HCT116 (cell line): ENCODE data around the gene NPPC. TPM values are rescaled to one million over a fixed set of nuclear protein-coding genes. Genes with fewer than 3 reads are reported as not detected.

ENCODE experiments used
- ATAC-seq: fragments of 200-7000 bp; cut with Tn5 transposase; 2 replicates; pipeline ENCODE4 v1.9.1; 2020; ENCODE audit warnings: mild to moderate bottlenecking, moderate library complexity
- BruUV-seq: library from RNA; stranded (reverse); fragments of 400-500 nt; replicated peaks from 2 replicates; lab custom pipeline; 2021; lab: Mats Ljungman, UMichigan
- CTCF ChIA-PET: fragments of 300-600 bp; sonication (Branson Sonifier 250); formaldehyde crosslinking; loops from one replicate; lab custom pipeline; 2021; ENCODE audit warnings: antibody characterized with exemption; lab: Charles Lee
- POLR2A ChIA-PET: fragments of 300-600, 350-600 bp; sonication (Branson Sonifier 250); formaldehyde crosslinking; loops from one replicate; lab custom pipeline; 2021; ENCODE audit warnings: antibody characterized with exemption; lab: Charles Lee
- RAD21 ChIA-PET, 2 experiments: fragments of 300-600 bp; sonication (Branson Sonifier 250); formaldehyde crosslinking; loops; one replicate each; lab custom pipeline; 2023; ENCODE audit warnings: low total read pairs in 2 of 2; ENCODE audit not compliant: uncharacterized antibody in 2 of 2, unreplicated experiment in 2 of 2, low non-redundant PET in 1 of 2; lab: Charles Lee
- DNase-seq: peaks from one replicate; pipeline ENCODE4 v3.0.0-alpha.2; 2010; ENCODE audit warnings: low read depth, low spot score
- H2AFZ ChIP-seq: fragments of 200-600 bp; shearing (Covaris generic), sonication (generic); 2 replicates; pipeline ENCODE4 v1.6.1; 2017; ENCODE audit warnings: low read depth, mixed run types, mixed read lengths, antibody characterized with exemption, low read length; ENCODE audit not compliant: poor library complexity, severe bottlenecking
- H3K27ac ChIP-seq: 2 replicates; pipeline ENCODE4 v1.5.1; 2012; ENCODE audit warnings: low read depth, low read length
- H3K27me3 ChIP-seq: fragments of 200-600 bp; sonication (generic); 2 replicates; pipeline ENCODE4 v1.6.1; 2016; ENCODE audit warnings: mixed run types, low read length, mixed read lengths; ENCODE audit not compliant: insufficient read depth
- H3K36me3 ChIP-seq, 2 experiments: fragments of 200-500 bp in 1 of 2; fragments of 200-600 bp in 1 of 2; sonication (Bioruptor generic) in 1 of 2; sonication (generic) in 1 of 2; 2 replicates each; pipeline versions ENCODE4 v1.5.1 to v1.6.1; 2014 to 2016; ENCODE audit warnings: low read length in 2 of 2, inconsistent platforms in 1 of 2, mixed read lengths in 1 of 2, mixed run types in 1 of 2; ENCODE audit not compliant: insufficient read depth in 2 of 2, control insufficient read depth in 1 of 2
- H3K4me1 ChIP-seq, 2 experiments: fragments of 200-600 bp in 1 of 2; sonication (generic) in 1 of 2; 2 replicates each; pipeline versions ENCODE4 v1.5.1 to v1.6.1; 2012 to 2017; ENCODE audit warnings: low read length in 2 of 2, inconsistent platforms in 1 of 2, mild to moderate bottlenecking in 1 of 2, mixed read lengths in 1 of 2, mixed run types in 1 of 2, moderate library complexity in 1 of 2; ENCODE audit not compliant: insufficient read depth in 2 of 2, control insufficient read depth in 1 of 2
- H3K4me2 ChIP-seq: fragments of 200-600 bp; sonication (generic); 2 replicates; pipeline ENCODE4 v1.6.1; 2017; ENCODE audit warnings: mixed run types, low read length, mixed read lengths
- H3K4me3 ChIP-seq, 2 experiments: fragments of 200-600 bp in 1 of 2; sonication (generic) in 1 of 2; replicated peaks in 1 of 2; 2 replicates each; pipeline ENCODE4 v1.5.1; 2011 to 2016; ENCODE audit warnings: low read length in 2 of 2, control low read depth in 1 of 2, low read depth in 1 of 2, mild to moderate bottlenecking in 1 of 2, mixed read lengths in 1 of 2, mixed run types in 1 of 2
- H3K79me2 ChIP-seq: fragments of 200-600 bp; sonication (generic); 2 replicates; pipeline ENCODE4 v1.6.1; 2017; ENCODE audit warnings: mild to moderate bottlenecking, mixed run types, low read length, moderate library complexity, mixed read lengths; ENCODE audit not compliant: insufficient read depth
- H3K9ac ChIP-seq: fragments of 200-600 bp; sonication (generic); 2 replicates; pipeline ENCODE4 v1.6.1; 2016; ENCODE audit warnings: low read length, mixed read lengths
- H3K9me2 ChIP-seq: fragments of 200-600 bp; sonication (generic), shearing (Covaris generic); 2 replicates; pipeline ENCODE4 v1.6.1; 2017; ENCODE audit warnings: mixed run types, mild to moderate bottlenecking, moderate library complexity; ENCODE audit not compliant: insufficient read depth
- H3K9me3 ChIP-seq, 2 experiments: fragments of 200-500 bp in 1 of 2; fragments of 200-600 bp in 1 of 2; sonication (Bioruptor generic) in 1 of 2; sonication (generic) in 1 of 2; 2 replicates each; pipeline ENCODE4 v1.6.1; 2014 to 2017; ENCODE audit warnings: low read length in 2 of 2, mixed read lengths in 2 of 2, inconsistent platforms in 1 of 2, low read depth in 1 of 2, mild to moderate bottlenecking in 1 of 2, mixed run types in 1 of 2, moderate library complexity in 1 of 2; ENCODE audit not compliant: control insufficient read depth in 1 of 2, insufficient read depth in 1 of 2
- H4K20me1 ChIP-seq: fragments of 200-600 bp; sonication (generic), shearing (Covaris generic); 2 replicates; pipeline ENCODE4 v1.6.1; 2017; ENCODE audit warnings: mixed run types, mild to moderate bottlenecking, moderate library complexity; ENCODE audit not compliant: insufficient read depth
- CEBPB ChIP-seq: IDR thresholded peaks from 2 replicates; pipeline ENCODE4 v1.6.1; 2012; ENCODE audit warnings: low read depth
- ELF1 ChIP-seq: IDR thresholded peaks from 2 replicates; pipeline ENCODE4 v1.6.1; 2012; ENCODE audit warnings: low read depth, borderline replicate concordance
- SIN3A ChIP-seq: IDR thresholded peaks from 2 replicates; pipeline ENCODE4 v1.6.1; 2012; ENCODE audit warnings: low read depth
- SP1 ChIP-seq: IDR thresholded peaks from 2 replicates; pipeline ENCODE4 v1.6.1; 2012; ENCODE audit warnings: low read depth
- TCF7L2 ChIP-seq: IDR thresholded peaks from 2 replicates; pipeline ENCODE4 v1.7.0; 2011; ENCODE audit warnings: borderline replicate concordance, inconsistent platforms; ENCODE audit not compliant: insufficient read depth, insufficient read length; ENCODE audit errors: extremely low read depth
- ZNF274 ChIP-seq: fragments of 200-500 bp; sonication (Bioruptor generic); IDR thresholded peaks from 2 replicates; pipeline ENCODE4 v1.6.1; 2014; ENCODE audit warnings: mild to moderate bottlenecking, low read depth, low read length, inconsistent platforms
- intact Hi-C: fragments of 100-400 bp; cut with micrococcal nuclease; formaldehyde crosslinking; loops from 2 replicates; pipeline ENCODE4 v1.10.0; 2022
- total RNA-seq: library from RNA; stranded (reverse); gene quantifications from one replicate; pipeline ENCODE4 v1.2.1, GENCODE V29; 2021; ENCODE audit not compliant: unreplicated experiment
- TF ChIP-seq, protein P1 (sequence below): IDR thresholded peaks from 2 replicates; pipeline ENCODE4 v1.6.1; 2012

The NPPC gene
- total RNA-seq, 1 experiment from 2014 or later = 0.52 TPM

GRCh38 chr2:231926761-231927565 is 767 bp upstream of the NPPC start:
- no peaks in the 10 kb centered on the region for H3K79me2 ChIP-seq
- DNase-seq (no peak), ATAC-seq (no peak)
- ChIA-PET POLR2A (interaction anchor here (0.6 kb wide), 1 partner anchor 36 kb away, joined by 4 read pairs; no protein-coding TSS in a partner anchor), CTCF (no interaction called here), RAD21 (no interaction called here)
- H3K4me3 ChIP-seq = no peak overlapping the region
- H3K9me3 ChIP-seq = no peaks in the 10 kb centered on the region
- TF ChIP-seq SIN3A = no peak
- TF ChIP-seq TCF7L2 = no peak
- TF ChIP-seq SP1 = no peak
- TF ChIP-seq, protein P1, sequence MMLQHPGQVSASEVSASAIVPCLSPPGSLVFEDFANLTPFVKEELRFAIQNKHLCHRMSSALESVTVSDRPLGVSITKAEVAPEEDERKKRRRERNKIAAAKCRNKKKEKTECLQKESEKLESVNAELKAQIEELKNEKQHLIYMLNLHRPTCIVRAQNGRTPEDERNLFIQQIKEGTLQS = no peak
- no peak for TF ChIP-seq ELF1
- no peak for TF ChIP-seq CEBPB
- TF ChIP-seq ZNF274 = no peak
- no peak overlapping the region for H2AFZ ChIP-seq
- H3K27me3 ChIP-seq = no peaks in the 10 kb centered on the region
- H3K27ac ChIP-seq = no peak overlapping the region
- no peaks in the 10 kb centered on the region for H4K20me1 ChIP-seq
- no peak overlapping the region for H3K9ac ChIP-seq
- H3K4me1 ChIP-seq = peaks cover 8 to 18% of the 10 kb centered on the region in 2 experiments
- peak overlapping the region; percentile 90; the same call in 1 of the 2 replicates for H3K4me2 ChIP-seq
- no TSS peak for BruUV-seq
- intact Hi-C loops = no loop called here
- H3K36me3 ChIP-seq = no peaks in the 10 kb centered on the region
- no peaks in the 10 kb centered on the region for H3K9me2 ChIP-seq
